Activated CD4-positive, CD25-positive, alpha-beta regulatory T cell treated with anti-CD3 and anti-CD28 coated beads, Interleukin-2, amount 50 U/mL, for 72 hours (primary cell): ENCODE results near the gene SRBD1.

Experiments
- DNase-seq: peaks from one replicate; pipeline ENCODE4 v3.0.0; 2021

SRBD1 gene

GRCh38 chr2:45543257-45543656 lies 67.8 kb downstream of the SRBD1 start:
- no peak for DNase-seq

GRCh38 chr2:45542013-45542412 lies 69.1 kb downstream of the SRBD1 start:
- DNase-seq: no peak

GRCh38 chr2:45541450-45541849 lies 69.6 kb downstream of the SRBD1 start:
- no peak for DNase-seq

GRCh38 chr2:45540942-45541341 lies 70.1 kb downstream of the SRBD1 start:
- DNase-seq: no peak

- DNase-seq: no peak
These were observed 77.3 kb downstream of the SRBD1 start for GRCh38 chr2:45533771-45534170.

- no peak for DNase-seq
These were observed 78.9 kb downstream of the SRBD1 start for GRCh38 chr2:45532181-45532580.

- no peak for DNase-seq
These were observed 87.1 kb downstream of the SRBD1 start for GRCh38 chr2:45524016-45524415.

GRCh38 chr2:45518546-45518945 lies 92.5 kb downstream of the SRBD1 start:
- no peak for DNase-seq

GRCh38 chr2:45510701-45511420 lies 100.2 kb downstream of the SRBD1 start:
- DNase-seq: no peak

- no peak for DNase-seq
These were observed 104.3 kb downstream of the SRBD1 start for GRCh38 chr2:45506756-45507155.

GRCh38 chr2:45505138-45505537 lies 105.9 kb downstream of the SRBD1 start:
- DNase-seq: no peak

- DNase-seq: no peak
These were observed 112.2 kb downstream of the SRBD1 start for GRCh38 chr2:45498661-45499550.

GRCh38 chr2:45497355-45497754 lies 113.7 kb downstream of the SRBD1 start:
- DNase-seq: no peak

GRCh38 chr2:45496869-45497268 lies 114.2 kb downstream of the SRBD1 start:
- DNase-seq: no peak

- no peak for DNase-seq
These were observed 116.1 kb downstream of the SRBD1 start for GRCh38 chr2:45494978-45495293.

GRCh38 chr2:45494275-45494977 lies 116.6 kb downstream of the SRBD1 start:
- DNase-seq: no peak

GRCh38 chr2:45484965-45485364 lies 126.1 kb downstream of the SRBD1 start:
- DNase-seq: no peak

GRCh38 chr2:45483997-45484396 lies 127.1 kb downstream of the SRBD1 start:
- no peak for DNase-seq

GRCh38 chr2:45477546-45477945 lies 133.5 kb downstream of the SRBD1 start:
- no peak for DNase-seq

- no peak for DNase-seq
These were observed 140.5 kb downstream of the SRBD1 start for GRCh38 chr2:45470531-45470930.

- DNase-seq: no peak
These were observed 141.6 kb downstream of the SRBD1 start for GRCh38 chr2:45469314-45470099.

GRCh38 chr2:45468279-45468678 lies 142.8 kb downstream of the SRBD1 start:
- no peak for DNase-seq

- DNase-seq: no peak
These were observed 145.0 kb downstream of the SRBD1 start for GRCh38 chr2:45466053-45466452.
